ENCODE data around the gene TBX10.
"Not testable (repeated sequence)": the region's sequence is repeated elsewhere in the genome, so short reads cannot be mapped to it uniquely, and the experiment has no call there.

- not testable (repeated sequence) for TF ChIP-seq EZH2 (IDR thresholded peaks at IDR 0.05; ENCODE audit: low read length); CTCF (optimal IDR thresholded peaks at IDR 0.05 in 1 of 3, IDR thresholded peaks at IDR 0.05 in 1 of 3, conservative IDR thresholded peaks at IDR 0.05 in 1 of 3; ENCODE audit: extremely low read depth in 1 of 3, insufficient read depth in 2 of 3, low read length in 3 of 3)
Measured at GRCh38 chr11:67637441-67637840, 2.1 kb downstream of the TBX10 start.

Measured in keratinocyte (primary cell).